ENCODE measurements around the gene CCSER1.

The CCSER1 gene

DNA sequence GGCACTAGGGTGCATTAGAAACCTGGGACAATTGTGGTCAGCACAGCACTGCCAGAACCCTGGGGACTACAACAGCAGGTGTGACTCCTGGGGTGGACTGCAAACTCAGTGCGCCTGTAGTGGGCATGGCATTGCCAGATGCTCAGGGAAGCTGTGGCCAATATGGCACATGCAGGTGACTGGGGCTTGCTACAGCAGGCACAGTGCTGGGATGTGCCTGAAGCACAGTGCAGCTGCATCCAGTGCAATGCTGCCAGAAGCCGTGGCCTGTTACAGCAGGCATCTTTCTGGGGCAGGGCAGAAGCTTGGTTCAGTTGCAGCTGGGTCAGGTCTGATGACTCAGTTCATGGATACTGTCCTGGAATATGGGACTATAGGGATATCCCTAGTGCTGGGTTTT is 445.8 kb downstream of the CCSER1 start:
- no peak for DNase-seq (ENCODE audit: low read depth, low spot score)
- no peak for TF ChIP-seq CTCF (IDR thresholded peaks at IDR 0.05; ENCODE audit: low read depth, low read length)
- H3K4me3 ChIP-seq (ENCODE audit: low read depth, low read length) = no peak overlapping the region
- in situ Hi-C loops (cut with HindIII; ENCODE audit: low sequenced_read_pairs) = no loop called here

GRCh38 chr4:90575371-90575770 is 448.2 kb downstream of the CCSER1 start:
- in situ Hi-C loops (cut with HindIII; ENCODE audit: low sequenced_read_pairs) = no loop called here
- no peak overlapping the region for H3K4me3 ChIP-seq (ENCODE audit: low read depth, low read length)
- TF ChIP-seq CTCF (IDR thresholded peaks at IDR 0.05; ENCODE audit: low read depth, low read length) = no peak
- no peak for DNase-seq (ENCODE audit: low read depth, low spot score)

GRCh38 chr4:90580326-90580725 is 453.1 kb downstream of the CCSER1 start:
- in situ Hi-C loops (cut with HindIII; ENCODE audit: low sequenced_read_pairs) = no loop called here
- no peak for DNase-seq (ENCODE audit: low read depth, low spot score)
- TF ChIP-seq CTCF (IDR thresholded peaks at IDR 0.05; ENCODE audit: low read depth, low read length) = no peak
- H3K4me3 ChIP-seq (ENCODE audit: low read depth, low read length) = no peak overlapping the region

DNA sequence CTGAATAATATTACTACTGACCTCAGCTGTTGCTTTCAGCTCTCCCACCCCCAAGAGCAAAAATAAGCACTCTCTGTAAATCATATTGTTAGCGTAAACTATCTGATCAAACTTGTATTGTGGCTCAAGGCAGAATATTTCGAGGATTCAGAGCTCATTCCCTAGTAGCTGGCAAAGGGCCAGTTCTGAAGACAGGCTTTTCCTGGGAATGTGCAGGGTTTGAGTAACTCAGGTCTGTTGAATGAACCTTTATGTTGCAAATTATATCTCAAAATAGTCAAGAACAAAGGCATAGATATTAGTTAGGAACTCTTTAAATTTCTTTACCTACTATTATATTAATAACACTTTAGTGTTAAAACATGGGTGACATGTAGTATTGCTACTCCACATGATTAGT is 454.9 kb downstream of the CCSER1 start:
- no peak for DNase-seq (ENCODE audit: low read depth, low spot score)
- TF ChIP-seq CTCF (IDR thresholded peaks at IDR 0.05; ENCODE audit: low read depth, low read length) = no peak
- in situ Hi-C loops (cut with HindIII; ENCODE audit: low sequenced_read_pairs) = no loop called here
- no peak overlapping the region for H3K4me3 ChIP-seq (ENCODE audit: low read depth, low read length)

- no peak for DNase-seq (ENCODE audit: low read depth, low spot score)
- no peak for TF ChIP-seq CTCF (IDR thresholded peaks at IDR 0.05; ENCODE audit: low read depth, low read length)
- no peak overlapping the region for H3K4me3 ChIP-seq (ENCODE audit: low read depth, low read length)
- in situ Hi-C loops (cut with HindIII; ENCODE audit: low sequenced_read_pairs) = no loop called here
These were observed 456.9 kb downstream of the CCSER1 start for GRCh38 chr4:90584051-90584450.

GRCh38 chr4:90585961-90586360 is 458.8 kb downstream of the CCSER1 start:
- H3K4me3 ChIP-seq (ENCODE audit: low read depth, low read length) = no peak overlapping the region
- no peak for TF ChIP-seq CTCF (IDR thresholded peaks at IDR 0.05; ENCODE audit: low read depth, low read length)
- DNase-seq (ENCODE audit: low read depth, low spot score) = no peak
- in situ Hi-C loops (cut with HindIII; ENCODE audit: low sequenced_read_pairs) = no loop called here

- in situ Hi-C loops (cut with HindIII; ENCODE audit: low sequenced_read_pairs) = no loop called here
- DNase-seq (ENCODE audit: low read depth, low spot score) = no peak
- H3K4me3 ChIP-seq (ENCODE audit: low read depth, low read length) = no peak overlapping the region
- TF ChIP-seq CTCF (IDR thresholded peaks at IDR 0.05; ENCODE audit: low read depth, low read length) = no peak
These were observed 459.6 kb downstream of the CCSER1 start for GRCh38 chr4:90586799-90587198.

Data from astrocyte of the spinal cord (primary cell).